CD4-positive, CD25-positive, alpha-beta regulatory T cell (primary cell): ENCODE data around the gene CCDC88C. TPM values are rescaled to one million over a fixed set of nuclear protein-coding genes. Genes with fewer than 3 reads are reported as not detected.

Experiments used
- ATAC-seq, 2 donors: fragments of 150-1000 bp; cut with Tn5 transposase; one replicate each; pipeline ENCODE4 v1.10.0; 2021; ENCODE audit warnings: low read depth in 2 of 2, moderate number of reproducible peaks in 2 of 2, moderate library complexity in 1 of 2
- DNase-seq, 3 donors: peaks; one replicate each; pipeline versions ENCODE4 v3.0.0 to v3.0.0-alpha.2; 2012 to 2022; ENCODE audit warnings: mixed read lengths in 1 of 3
- H3K27ac ChIP-seq: one replicate; pipeline ENCODE4 v1.7.0; 2013; ENCODE audit warnings: mild to moderate bottlenecking, low read length; ENCODE audit not compliant: insufficient read depth, poor library complexity, severe bottlenecking
- H3K27me3 ChIP-seq: one replicate; pipeline ENCODE4 v1.7.0; 2013; ENCODE audit warnings: low read length; ENCODE audit not compliant: control insufficient read depth, insufficient read depth
- H3K36me3 ChIP-seq: one replicate; pipeline ENCODE4 v1.7.0; 2013; ENCODE audit warnings: mild to moderate bottlenecking, low read length, moderate library complexity; ENCODE audit not compliant: control insufficient read depth, insufficient read depth
- H3K4me1 ChIP-seq: 2 replicates; pipeline ENCODE4 v1.7.0; 2013; ENCODE audit warnings: mild to moderate bottlenecking, low read length; ENCODE audit not compliant: insufficient read depth, control insufficient read depth, poor library complexity, severe bottlenecking
- H3K4me3 ChIP-seq: one replicate; pipeline ENCODE4 v1.7.0; 2013; ENCODE audit warnings: low read depth, mild to moderate bottlenecking, low read length, moderate library complexity
- H3K9me3 ChIP-seq, 2 experiments: 1 replicate in 1 of 2; 2 replicates in 1 of 2; pipeline ENCODE4 v1.7.0; 2013; ENCODE audit warnings: low read length in 2 of 2, mild to moderate bottlenecking in 1 of 2, moderate library complexity in 1 of 2; ENCODE audit not compliant: control insufficient read depth in 2 of 2
- H3K27ac Mint-ChIP-seq, 3 donors: one replicate each; pipeline ENCODE4 v1.8.0; 2020 to 2022; ENCODE audit warnings: mild to moderate bottlenecking in 3 of 3, mixed read lengths in 3 of 3, moderate library complexity in 2 of 3
- H3K27me3 Mint-ChIP-seq: one replicate; pipeline ENCODE4 v1.8.0; 2022; ENCODE audit warnings: mild to moderate bottlenecking, mixed read lengths
- H3K36me3 Mint-ChIP-seq: one replicate; pipeline ENCODE4 v1.8.0; 2020; ENCODE audit warnings: mixed read lengths
- H3K4me1 Mint-ChIP-seq, 4 donors: one replicate each; pipeline ENCODE4 v1.8.0; 2020 to 2022; ENCODE audit warnings: mixed read lengths in 4 of 4, mild to moderate bottlenecking in 1 of 4
- H3K4me3 Mint-ChIP-seq, 4 donors: one replicate each; pipeline ENCODE4 v1.8.0; 2020 to 2022; ENCODE audit warnings: mild to moderate bottlenecking in 4 of 4, mixed read lengths in 4 of 4, moderate library complexity in 3 of 4
- H3K9me3 Mint-ChIP-seq, 7 donors: one replicate each; pipeline ENCODE4 v1.8.0; 2020 to 2022; ENCODE audit warnings: mixed read lengths in 7 of 7, mild to moderate bottlenecking in 3 of 7, moderate library complexity in 2 of 7
- polyA plus RNA-seq, 4 donors: library from polyadenylated mRNA; unstranded; fragments of 300-500 nt; fragmentation: Illumina TruSeq; gene quantifications; one replicate each; pipeline ENCODE4 v1.2.3, GENCODE V29; 2021
- total RNA-seq: library from RNA; stranded (reverse); gene quantifications from one replicate; pipeline ENCODE4 v1.2.3, GENCODE V29; 2022

Gene CCDC88C
- total and polyA plus RNA-seq, 5 donors from 2014 or later = 25.9 to 466 (median 31.8) TPM

DNA sequence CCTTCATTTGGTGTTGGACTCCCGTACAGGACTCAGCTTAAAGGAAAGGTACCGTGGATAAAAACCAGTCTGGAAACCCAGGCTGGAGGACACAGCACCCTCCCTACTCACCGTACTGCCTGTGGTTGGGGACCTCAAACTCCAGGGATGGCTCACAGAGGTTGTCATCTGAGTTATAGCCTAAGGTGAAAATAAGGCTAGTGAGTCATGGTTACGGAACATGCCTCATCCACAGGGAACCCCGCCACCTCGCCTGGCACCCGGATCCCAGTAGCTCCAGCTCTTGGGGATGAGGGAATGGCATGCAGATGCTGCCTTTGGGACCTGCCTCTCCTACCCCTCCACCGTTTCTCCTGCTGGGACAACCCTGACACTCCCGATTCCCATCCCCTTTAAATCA, 136.3 kb downstream of the CCDC88C start:
- no peak overlapping the region for H3K4me3 Mint-ChIP-seq
- no peaks in the 10 kb centered on the region for H3K9me3 ChIP-seq
- peaks cover 7% of the 10 kb centered on the region for H3K27me3 Mint-ChIP-seq
- peaks cover 50% of the 10 kb centered on the region for H3K36me3 Mint-ChIP-seq
- peak overlapping the region in 2 of 3 donors; percentile 65 to 87 for H3K27ac Mint-ChIP-seq
- peaks cover 100% of the 10 kb centered on the region for H3K36me3 ChIP-seq
- no peak for DNase-seq
- no peaks in the 10 kb centered on the region for H3K9me3 Mint-ChIP-seq
- no peaks in the 10 kb centered on the region for H3K27me3 ChIP-seq
- no peaks in the 10 kb centered on the region for H3K4me1 ChIP-seq
- no peak overlapping the region for H3K4me3 ChIP-seq
- ATAC-seq = no peak
- no peak overlapping the region for H3K27ac ChIP-seq
- peaks cover 3 to 16% (median 9%) of the 10 kb centered on the region in 4 donors for H3K4me1 Mint-ChIP-seq

GRCh38 chr14:91280129-91280528, 137.5 kb downstream of the CCDC88C start:
- peaks cover 0 to 9% (median 3%) of the 10 kb centered on the region in 4 donors for H3K4me1 Mint-ChIP-seq
- no peak overlapping the region for H3K4me3 Mint-ChIP-seq
- no peaks in the 10 kb centered on the region for H3K4me1 ChIP-seq
- no peak overlapping the region for H3K27ac Mint-ChIP-seq
- H3K9me3 ChIP-seq = no peaks in the 10 kb centered on the region
- peaks cover 98% of the 10 kb centered on the region for H3K36me3 ChIP-seq
- peaks cover 1% of the 10 kb centered on the region for H3K27me3 Mint-ChIP-seq
- peaks cover 42% of the 10 kb centered on the region for H3K36me3 Mint-ChIP-seq
- H3K27me3 ChIP-seq = no peaks in the 10 kb centered on the region
- no peak overlapping the region for H3K27ac ChIP-seq
- ATAC-seq (no peak), DNase-seq (no peak)
- H3K4me3 ChIP-seq = no peak overlapping the region
- H3K9me3 Mint-ChIP-seq = no peaks in the 10 kb centered on the region

DNA sequence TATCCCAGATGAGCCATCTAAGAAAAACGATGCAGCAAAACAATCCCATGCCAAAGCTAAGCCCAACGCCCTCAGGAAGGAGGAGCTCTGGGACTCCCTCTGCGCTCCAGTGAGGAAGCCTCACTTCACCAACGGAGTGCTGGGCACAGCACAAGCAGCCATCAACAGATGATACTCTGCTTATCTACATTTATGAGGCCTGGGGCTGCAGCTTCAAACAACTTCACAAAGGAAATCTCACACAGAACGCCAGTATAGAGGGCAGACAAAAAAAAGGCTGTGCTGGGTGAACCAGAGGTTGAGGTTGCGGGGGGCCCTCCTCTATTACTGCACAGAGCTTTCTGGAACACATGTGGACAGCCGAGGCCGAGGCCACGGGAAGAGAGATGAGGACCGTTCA, 138.3 kb downstream of the CCDC88C start:
- H3K27me3 ChIP-seq = no peaks in the 10 kb centered on the region

DNA sequence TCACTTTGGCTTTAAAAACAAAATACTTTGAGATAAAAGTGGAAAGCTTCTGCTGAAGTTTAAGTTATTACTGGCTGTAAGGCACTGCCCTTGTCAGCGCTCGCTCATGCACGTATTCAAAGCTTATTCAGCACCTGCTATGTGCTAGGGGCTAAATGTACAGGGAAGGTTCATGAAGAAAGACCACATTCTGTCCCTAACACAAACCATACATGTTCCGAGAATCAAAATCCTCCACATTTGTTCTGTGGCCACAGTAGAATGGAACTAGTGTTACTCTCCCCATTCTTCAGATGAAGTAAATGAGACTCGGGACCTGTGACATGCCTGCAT, 139.3 kb downstream of the CCDC88C start:
- Histone ChIP-seq H3K27ac (no peak overlapping the region), H3K36me3 (peaks cover 98% of the 10 kb centered on the region), H3K4me3 (no peak overlapping the region), H3K27me3 (no peaks in the 10 kb centered on the region), H3K9me3 (no peaks in the 10 kb centered on the region), H3K4me1 (no peaks in the 10 kb centered on the region)
- Mint-ChIP-seq H3K9me3 (no peaks in the 10 kb centered on the region), H3K4me3 (no peak overlapping the region), H3K36me3 (peaks cover 40% of the 10 kb centered on the region), H3K27me3 (no peaks in the 10 kb centered on the region), H3K4me1 (peaks cover 0 to 4% (median 1%) of the 10 kb centered on the region in 4 donors), H3K27ac (peak overlapping the region in 1 of 3 donors; percentile 38)
- DNase-seq (no peak), ATAC-seq (no peak)

More for the DNA sequence above, 138.3 kb downstream of the CCDC88C start:
- Mint-ChIP-seq H3K27me3 (no peaks in the 10 kb centered on the region), H3K27ac (peak overlapping the region; percentile 26 to 46 (median 45)), H3K4me3 (no peak overlapping the region), H3K4me1 (peaks cover 0 to 8% (median 2%) of the 10 kb centered on the region in 4 donors), H3K36me3 (peaks cover 41% of the 10 kb centered on the region), H3K9me3 (no peaks in the 10 kb centered on the region)
- Histone ChIP-seq H3K4me3 (no peak overlapping the region), H3K36me3 (peaks cover 98% of the 10 kb centered on the region), H3K4me1 (no peaks in the 10 kb centered on the region), H3K9me3 (no peaks in the 10 kb centered on the region), H3K27ac (peak overlapping the region; percentile 9)
- no peak for ATAC-seq
- no peak for DNase-seq

GRCh38 chr14:91277546-91278382, 139.9 kb downstream of the CCDC88C start:
- Mint-ChIP-seq H3K27ac (peak overlapping the region in 1 of 3 donors; percentile 38), H3K4me1 (peaks cover 0 to 4% (median 1%) of the 10 kb centered on the region in 4 donors), H3K4me3 (no peak overlapping the region), H3K9me3 (no peaks in the 10 kb centered on the region), H3K36me3 (peaks cover 34% of the 10 kb centered on the region), H3K27me3 (no peaks in the 10 kb centered on the region)
- Histone ChIP-seq H3K27me3 (no peaks in the 10 kb centered on the region), H3K9me3 (no peaks in the 10 kb centered on the region), H3K4me3 (no peak overlapping the region), H3K27ac (no peak overlapping the region), H3K4me1 (no peaks in the 10 kb centered on the region), H3K36me3 (peaks cover 98% of the 10 kb centered on the region)
- no peak for DNase-seq
- no peak for ATAC-seq

GRCh38 chr14:91274796-91275195, 142.8 kb downstream of the CCDC88C start:
- Histone ChIP-seq H3K36me3 (peaks cover 88% of the 10 kb centered on the region), H3K4me3 (no peak overlapping the region), H3K4me1 (no peaks in the 10 kb centered on the region), H3K27ac (no peak overlapping the region), H3K27me3 (no peaks in the 10 kb centered on the region), H3K9me3 (no peaks in the 10 kb centered on the region)
- no peak for ATAC-seq
- H3K9me3 Mint-ChIP-seq = no peaks in the 10 kb centered on the region
- no peaks in the 10 kb centered on the region for H3K27me3 Mint-ChIP-seq
- no peak overlapping the region for H3K4me3 Mint-ChIP-seq
- DNase-seq = no peak
- H3K36me3 Mint-ChIP-seq = peaks cover 35% of the 10 kb centered on the region
- H3K27ac Mint-ChIP-seq = peak overlapping the region in 1 of 3 donors; percentile 71
- peaks cover 0 to 12% (median 6%) of the 10 kb centered on the region in 4 donors for H3K4me1 Mint-ChIP-seq

- Mint-ChIP-seq H3K36me3 (peaks cover 40% of the 10 kb centered on the region), H3K27ac (no peak overlapping the region), H3K9me3 (no peaks in the 10 kb centered on the region), H3K27me3 (no peaks in the 10 kb centered on the region), H3K4me1 (peaks cover 0 to 18% (median 10%) of the 10 kb centered on the region in 4 donors), H3K4me3 (no peak overlapping the region)
- Histone ChIP-seq H3K27ac (no peak overlapping the region), H3K9me3 (no peaks in the 10 kb centered on the region), H3K4me1 (no peaks in the 10 kb centered on the region), H3K4me3 (no peak overlapping the region), H3K27me3 (no peaks in the 10 kb centered on the region), H3K36me3 (peaks cover 82% of the 10 kb centered on the region)
- ATAC-seq (no peak), DNase-seq (no peak)
These were observed 143.7 kb downstream of the CCDC88C start for GRCh38 chr14:91273885-91274273.
